ENCODE data around the gene DACH1.

Gene DACH1

GRCh38 chr13:71625694-71626093, 241.3 kb downstream of the DACH1 start:
- peaks cover 7 to 14% of the 10 kb centered on the region in 2 donors for H3K9me3 Mint-ChIP-seq
- H3K27ac Mint-ChIP-seq = no peak overlapping the region
- H3K27me3 Mint-ChIP-seq = no peaks in the 10 kb centered on the region
- H3K4me3 Mint-ChIP-seq = no peak overlapping the region
- no peaks in the 10 kb centered on the region for H3K4me1 Mint-ChIP-seq (ENCODE audit: low read depth in 2 of 2)
- H3K36me3 Mint-ChIP-seq (ENCODE audit: insufficient read depth) = no peaks in the 10 kb centered on the region
- ATAC-seq (replicated peaks) (no peak), DNase-seq (no peak)

GRCh38 chr13:71624653-71625600, 242.1 kb downstream of the DACH1 start:
- Mint-ChIP-seq H3K9me3 (peaks cover 7 to 14% of the 10 kb centered on the region in 2 donors), H3K27ac (no peak overlapping the region), H3K27me3 (no peaks in the 10 kb centered on the region), H3K36me3 (ENCODE audit: insufficient read depth) (no peaks in the 10 kb centered on the region), H3K4me1 (ENCODE audit: low read depth in 2 of 2) (no peaks in the 10 kb centered on the region), H3K4me3 (no peak overlapping the region)
- ATAC-seq (replicated peaks) (no peak), DNase-seq (no peak)

GRCh38 chr13:71621174-71622124, 245.6 kb downstream of the DACH1 start:
- DNase-seq (no peak), ATAC-seq (replicated peaks) (no peak)
- Mint-ChIP-seq H3K27ac (no peak overlapping the region), H3K27me3 (no peaks in the 10 kb centered on the region), H3K9me3 (peaks cover 2 to 8% of the 10 kb centered on the region in 2 donors), H3K36me3 (ENCODE audit: insufficient read depth) (no peaks in the 10 kb centered on the region), H3K4me3 (no peak overlapping the region), H3K4me1 (ENCODE audit: low read depth in 2 of 2) (no peaks in the 10 kb centered on the region)

GRCh38 chr13:71619096-71619495, 247.9 kb downstream of the DACH1 start:
- Mint-ChIP-seq H3K27ac (no peak overlapping the region), H3K4me3 (no peak overlapping the region), H3K9me3 (peaks cover 0 to 2% of the 10 kb centered on the region in 2 donors), H3K27me3 (no peaks in the 10 kb centered on the region), H3K36me3 (ENCODE audit: insufficient read depth) (no peaks in the 10 kb centered on the region), H3K4me1 (ENCODE audit: low read depth in 2 of 2) (no peaks in the 10 kb centered on the region)
- no peak for ATAC-seq (replicated peaks)
- DNase-seq = no peak

- no peaks in the 10 kb centered on the region for H3K36me3 Mint-ChIP-seq (ENCODE audit: insufficient read depth)
- no peaks in the 10 kb centered on the region for H3K4me1 Mint-ChIP-seq (ENCODE audit: low read depth in 2 of 2)
- H3K9me3 Mint-ChIP-seq = peaks cover 0 to 8% of the 10 kb centered on the region in 2 donors
- DNase-seq (no peak), ATAC-seq (replicated peaks) (no peak)
- no peak overlapping the region for H3K4me3 Mint-ChIP-seq
- no peaks in the 10 kb centered on the region for H3K27me3 Mint-ChIP-seq
- H3K27ac Mint-ChIP-seq = no peak overlapping the region
Measured at GRCh38 chr13:71618159-71618558, 248.8 kb downstream of the DACH1 start.

- no peak overlapping the region for H3K27ac Mint-ChIP-seq
- H3K4me1 Mint-ChIP-seq (ENCODE audit: low read depth in 2 of 2) = no peaks in the 10 kb centered on the region
- DNase-seq = no peak
- H3K27me3 Mint-ChIP-seq = no peaks in the 10 kb centered on the region
- ATAC-seq (replicated peaks) = no peak
- peaks cover 4 to 8% of the 10 kb centered on the region in 2 donors for H3K9me3 Mint-ChIP-seq
- no peak overlapping the region for H3K4me3 Mint-ChIP-seq
- no peaks in the 10 kb centered on the region for H3K36me3 Mint-ChIP-seq (ENCODE audit: insufficient read depth)
Measured at GRCh38 chr13:71617265-71617664, 249.7 kb downstream of the DACH1 start.

GRCh38 chr13:71613066-71613745, 253.8 kb downstream of the DACH1 start:
- Mint-ChIP-seq H3K4me3 (no peak overlapping the region), H3K4me1 (ENCODE audit: low read depth in 2 of 2) (no peaks in the 10 kb centered on the region), H3K27ac (no peak overlapping the region), H3K36me3 (ENCODE audit: insufficient read depth) (no peaks in the 10 kb centered on the region), H3K27me3 (no peaks in the 10 kb centered on the region), H3K9me3 (peaks cover 6 to 8% of the 10 kb centered on the region in 2 donors)
- no peak for DNase-seq
- no peak for ATAC-seq (replicated peaks)

GRCh38 chr13:71611292-71611691, 255.7 kb downstream of the DACH1 start:
- H3K27ac Mint-ChIP-seq = no peak overlapping the region
- DNase-seq (no peak), ATAC-seq (replicated peaks) (no peak)
- H3K27me3 Mint-ChIP-seq = no peaks in the 10 kb centered on the region
- H3K4me3 Mint-ChIP-seq = no peak overlapping the region
- H3K4me1 Mint-ChIP-seq (ENCODE audit: low read depth in 2 of 2) = no peaks in the 10 kb centered on the region
- H3K9me3 Mint-ChIP-seq = peaks cover 6 to 8% of the 10 kb centered on the region in 2 donors
- H3K36me3 Mint-ChIP-seq (ENCODE audit: insufficient read depth) = no peaks in the 10 kb centered on the region

GRCh38 chr13:71610876-71611275, 256.1 kb downstream of the DACH1 start:
- DNase-seq (no peak), ATAC-seq (replicated peaks) (no peak)
- Mint-ChIP-seq H3K4me1 (ENCODE audit: low read depth in 2 of 2) (no peaks in the 10 kb centered on the region), H3K27ac (no peak overlapping the region), H3K4me3 (no peak overlapping the region), H3K36me3 (ENCODE audit: insufficient read depth) (no peaks in the 10 kb centered on the region), H3K27me3 (no peaks in the 10 kb centered on the region), H3K9me3 (peaks cover 6 to 8% of the 10 kb centered on the region in 2 donors)

GRCh38 chr13:71609271-71609670, 257.7 kb downstream of the DACH1 start:
- Mint-ChIP-seq H3K36me3 (ENCODE audit: insufficient read depth) (no peaks in the 10 kb centered on the region), H3K4me3 (no peak overlapping the region), H3K27ac (no peak overlapping the region), H3K4me1 (ENCODE audit: low read depth in 2 of 2) (no peaks in the 10 kb centered on the region), H3K9me3 (peaks cover 8 to 10% of the 10 kb centered on the region in 2 donors), H3K27me3 (no peaks in the 10 kb centered on the region)
- ATAC-seq (replicated peaks) = no peak
- no peak for DNase-seq

GRCh38 chr13:71607575-71607974, 259.4 kb downstream of the DACH1 start:
- peaks cover 0 to 6% of the 10 kb centered on the region in 2 donors for H3K9me3 Mint-ChIP-seq
- H3K27me3 Mint-ChIP-seq = no peaks in the 10 kb centered on the region
- no peak overlapping the region for H3K27ac Mint-ChIP-seq
- no peak overlapping the region for H3K4me3 Mint-ChIP-seq
- ATAC-seq (replicated peaks) = no peak
- DNase-seq = no peak
- no peaks in the 10 kb centered on the region for H3K36me3 Mint-ChIP-seq (ENCODE audit: insufficient read depth)
- H3K4me1 Mint-ChIP-seq (ENCODE audit: low read depth in 2 of 2) = no peaks in the 10 kb centered on the region

- DNase-seq (no peak), ATAC-seq (replicated peaks) (no peak)
- H3K4me3 Mint-ChIP-seq = no peak overlapping the region
- H3K36me3 Mint-ChIP-seq (ENCODE audit: insufficient read depth) = no peaks in the 10 kb centered on the region
- no peaks in the 10 kb centered on the region for H3K4me1 Mint-ChIP-seq (ENCODE audit: low read depth in 2 of 2)
- H3K9me3 Mint-ChIP-seq = peaks cover 0 to 6% of the 10 kb centered on the region in 2 donors
- no peak overlapping the region for H3K27ac Mint-ChIP-seq
- no peaks in the 10 kb centered on the region for H3K27me3 Mint-ChIP-seq
Measured at GRCh38 chr13:71606818-71607217, 260.2 kb downstream of the DACH1 start.

- no peak for DNase-seq
- ATAC-seq (replicated peaks) = no peak
- Mint-ChIP-seq H3K27ac (no peak overlapping the region), H3K27me3 (no peaks in the 10 kb centered on the region), H3K36me3 (ENCODE audit: insufficient read depth) (no peaks in the 10 kb centered on the region), H3K4me1 (ENCODE audit: low read depth in 2 of 2) (no peaks in the 10 kb centered on the region), H3K4me3 (no peak overlapping the region), H3K9me3 (peaks cover 0 to 4% of the 10 kb centered on the region in 2 donors)
Measured at GRCh38 chr13:71605744-71606143, 261.3 kb downstream of the DACH1 start.

All from effector memory CD8-positive, alpha-beta T cell (primary cell).